Measurements from ENCODE around the gene HOXA3. TPM values are rescaled to one million over a fixed set of nuclear protein-coding genes. Genes with fewer than 3 reads are reported as not detected.
A peak's percentile ranks its signal among the peaks of the same experiment; 100 is the strongest.

The HOXA3 gene
- total RNA-seq, 1 experiment from 2014 or later = 9.2 TPM

- TF ChIP-seq REST (IDR thresholded peaks at IDR 0.05; ENCODE audit: low read depth) (no peak), ZBTB33 (IDR thresholded peaks at IDR 0.05; ENCODE audit: extremely low read depth, insufficient replicate concordance, low read length) (no peak), POLR2A (IDR thresholded peaks at IDR 0.05; ENCODE audit: borderline replicate concordance, extremely low read depth, insufficient read depth, insufficient read length) (no peak), RAD21 (IDR thresholded peaks at IDR 0.05; ENCODE audit: low read depth) (no peak)
Measured at GRCh38 chr7:27132978-27133377, 19.4 kb downstream of the HOXA3 start (continued).

GRCh38 chr7:27132214-27132613 lies 20.2 kb downstream of the HOXA3 start:
- H2AFZ ChIP-seq (ENCODE audit: low read depth, low read length, poor library complexity, severe bottlenecking) = no peak overlapping the region
- no peak for DNase-seq (ENCODE audit: low read depth, low spot score)
- no peaks in the 10 kb centered on the region for H4K20me1 ChIP-seq (ENCODE audit: insufficient read depth)
- H3K9ac ChIP-seq (ENCODE audit: low read length) = no peak overlapping the region
- no peak overlapping the region for H3K4me3 ChIP-seq (replicated peaks in 1 of 2; ENCODE audit: low read depth in 1 of 2, low read length in 2 of 2)
- CTCF ChIA-PET = no interaction called here
- peak overlapping the region; percentile 91; the same call in 1 of the 2 replicates for H3K4me2 ChIP-seq (ENCODE audit: low read length)
- BruUV-seq (replicated peaks) = no TSS peak
- no peaks in the 10 kb centered on the region for H3K36me3 ChIP-seq (ENCODE audit: control insufficient read depth in 1 of 2, insufficient read depth in 2 of 2, low read length in 2 of 2)
- H3K9me3 ChIP-seq (ENCODE audit: control insufficient read depth in 1 of 2, insufficient read depth in 1 of 2, low read depth in 1 of 2, low read length in 2 of 2) = no peaks in the 10 kb centered on the region
- intact Hi-C loops (cut with micrococcal nuclease) = no loop called here
- no peak for ATAC-seq
- RAD21 ChIA-PET (ENCODE audit: low non-redundant PET in 1 of 2, low total read pairs in 2 of 2, uncharacterized antibody in 2 of 2, unreplicated experiment in 2 of 2) = interaction anchor here in 1 of 2 experiments (0.6 kb wide), 1 partner anchor 282 kb away, joined by 3 read pairs; no protein-coding TSS in a partner anchor
- peaks cover 41 to 81% of the 10 kb centered on the region in 2 experiments for H3K4me1 ChIP-seq (ENCODE audit: control insufficient read depth in 1 of 2, insufficient read depth in 2 of 2, low read length in 2 of 2)
- H3K27ac ChIP-seq (ENCODE audit: low read depth, low read length) = no peak overlapping the region
- H3K9me2 ChIP-seq (ENCODE audit: insufficient read depth) = no peaks in the 10 kb centered on the region
- TF ChIP-seq ZBTB33 (IDR thresholded peaks at IDR 0.05; ENCODE audit: extremely low read depth, insufficient replicate concordance, low read length) = no peak
- TF ChIP-seq FOSL1 (IDR thresholded peaks at IDR 0.05; ENCODE audit: low read depth) = no peak
- TF ChIP-seq CTCF (IDR thresholded peaks at IDR 0.05 in 2 of 3, conservative IDR thresholded peaks at IDR 0.05 in 1 of 3; ENCODE audit: borderline replicate concordance in 1 of 3, insufficient read depth in 1 of 3, low read depth in 2 of 3, low read length in 2 of 3) = no peak
- TF ChIP-seq SRF (IDR thresholded peaks at IDR 0.05; ENCODE audit: low read depth) = no peak
- no peak for TF ChIP-seq EGR1 (IDR thresholded peaks at IDR 0.05; ENCODE audit: low read depth)
- peaks cover 14% of the 10 kb centered on the region for H3K27me3 ChIP-seq (ENCODE audit: insufficient read depth, low read length)
- H3K79me2 ChIP-seq (ENCODE audit: insufficient read depth, low read length) = no peaks in the 10 kb centered on the region
- POLR2A ChIA-PET = interaction anchor here (1.5 kb wide), 1 partner anchor 17 kb away, joined by 3 read pairs; no protein-coding TSS in a partner anchor

All from HCT116 (cell line).